Right atrium auricular region (tissue), 2 donors: ENCODE data around the gene ATF4. TPM values are rescaled to one million over a fixed set of nuclear protein-coding genes. Genes with fewer than 3 reads are reported as not detected.
"Not testable (repeated sequence)": the region's sequence is repeated elsewhere in the genome, so short reads cannot be mapped to it uniquely, and the experiment has no call there.

Source experiments
- DNase-seq: peaks from one replicate; pipeline ENCODE4 v3.0.0-alpha.2; 2019; ENCODE audit warnings: low spot score
- H3K27ac ChIP-seq, 2 donors: fragments of 200-600 bp; sonication (generic); 1 replicate in 1 of 2; 2 replicates in 1 of 2; pipeline ENCODE4 v1.5.1; 2016 to 2019
- H3K27me3 ChIP-seq, 2 donors: fragments of 200-600 bp; sonication (generic); one replicate each; pipeline versions ENCODE4 v1.5.1 to v1.6.0; 2017 to 2019
- H3K36me3 ChIP-seq: fragments of 200-600 bp; sonication (generic); one replicate; pipeline ENCODE4 v1.5.1; 2016
- H3K4me1 ChIP-seq, 2 donors: fragments of 200-600 bp; sonication (generic); one replicate each; pipeline versions ENCODE4 v1.5.1 to v1.6.0; 2017 to 2019
- H3K4me3 ChIP-seq, 2 donors: fragments of 200-600 bp; sonication (generic); 1 replicate in 1 of 2; 2 replicates in 1 of 2; pipeline ENCODE4 v1.5.1; 2017 to 2019; ENCODE audit warnings: mild to moderate bottlenecking in 1 of 2, moderate library complexity in 1 of 2
- H3K9me3 ChIP-seq, 2 donors: fragments of 200-600 bp; sonication (generic); one replicate each; pipeline ENCODE4 v1.5.1; 2019
- total RNA-seq, 2 donors: library from RNA; depleted of rRNA; stranded (reverse); fragments of >200 nt; gene quantifications; one replicate each; pipeline ENCODE4 v1.1.0, GENCODE V29; 2016
- TF ChIP-seq, protein P1 (sequence below), 2 donors: fragments of 200-600 bp; sonication (generic); IDR thresholded peaks; one replicate each; pipeline ENCODE4 v1.5.1; 2019; ENCODE audit warnings: antibody characterized with exemption in 2 of 2

Gene ATF4
- total RNA-seq, 2 donors from 2014 or later = 155 to 256 TPM

DNA sequence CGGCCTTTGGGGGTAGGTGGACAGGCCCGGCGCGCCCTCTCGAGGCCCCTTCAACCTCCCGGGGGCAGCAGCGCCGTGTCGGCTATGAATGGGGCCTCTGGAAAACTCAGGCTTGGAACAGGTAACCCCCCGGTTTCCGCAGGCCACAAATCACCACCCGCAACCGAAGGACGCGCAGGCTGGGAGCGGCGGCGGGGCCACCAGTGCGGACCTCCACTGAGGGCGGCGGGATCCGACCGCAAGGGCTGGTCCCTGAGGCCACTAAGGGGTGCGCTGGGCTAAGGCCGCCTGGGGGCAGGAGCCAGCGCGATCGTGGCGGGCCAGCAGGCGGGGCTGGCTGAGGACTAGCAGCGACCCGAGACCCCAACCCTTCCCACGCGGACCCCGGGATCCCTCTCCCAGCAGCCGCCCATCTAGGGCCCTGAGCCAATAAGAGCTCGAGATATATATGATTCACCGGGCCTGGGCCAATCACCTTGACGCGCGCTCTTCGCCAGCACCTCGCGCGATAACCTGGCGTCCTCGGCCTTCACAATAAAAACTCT, 609 bp upstream of the ATF4 start:
- peak; percentile 99 for DNase-seq
- TF ChIP-seq, protein P1, sequence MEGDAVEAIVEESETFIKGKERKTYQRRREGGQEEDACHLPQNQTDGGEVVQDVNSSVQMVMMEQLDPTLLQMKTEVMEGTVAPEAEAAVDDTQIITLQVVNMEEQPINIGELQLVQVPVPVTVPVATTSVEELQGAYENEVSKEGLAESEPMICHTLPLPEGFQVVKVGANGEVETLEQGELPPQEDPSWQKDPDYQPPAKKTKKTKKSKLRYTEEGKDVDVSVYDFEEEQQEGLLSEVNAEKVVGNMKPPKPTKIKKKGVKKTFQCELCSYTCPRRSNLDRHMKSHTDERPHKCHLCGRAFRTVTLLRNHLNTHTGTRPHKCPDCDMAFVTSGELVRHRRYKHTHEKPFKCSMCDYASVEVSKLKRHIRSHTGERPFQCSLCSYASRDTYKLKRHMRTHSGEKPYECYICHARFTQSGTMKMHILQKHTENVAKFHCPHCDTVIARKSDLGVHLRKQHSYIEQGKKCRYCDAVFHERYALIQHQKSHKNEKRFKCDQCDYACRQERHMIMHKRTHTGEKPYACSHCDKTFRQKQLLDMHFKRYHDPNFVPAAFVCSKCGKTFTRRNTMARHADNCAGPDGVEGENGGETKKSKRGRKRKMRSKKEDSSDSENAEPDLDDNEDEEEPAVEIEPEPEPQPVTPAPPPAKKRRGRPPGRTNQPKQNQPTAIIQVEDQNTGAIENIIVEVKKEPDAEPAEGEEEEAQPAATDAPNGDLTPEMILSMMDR (IDR thresholded peaks at IDR 0.05) = peak; percentile 9 to 75
- H3K4me3 ChIP-seq = peak overlapping the region; percentile 100
- H3K4me1 ChIP-seq = peaks cover 0 to 48% of the 10 kb centered on the region in 2 donors
- no peaks in the 10 kb centered on the region for H3K27me3 ChIP-seq
- peaks cover 60% of the 10 kb centered on the region for H3K36me3 ChIP-seq
- H3K9me3 ChIP-seq = no peaks in the 10 kb centered on the region
- H3K27ac ChIP-seq = peak overlapping the region; percentile 99 to 100

DNA sequence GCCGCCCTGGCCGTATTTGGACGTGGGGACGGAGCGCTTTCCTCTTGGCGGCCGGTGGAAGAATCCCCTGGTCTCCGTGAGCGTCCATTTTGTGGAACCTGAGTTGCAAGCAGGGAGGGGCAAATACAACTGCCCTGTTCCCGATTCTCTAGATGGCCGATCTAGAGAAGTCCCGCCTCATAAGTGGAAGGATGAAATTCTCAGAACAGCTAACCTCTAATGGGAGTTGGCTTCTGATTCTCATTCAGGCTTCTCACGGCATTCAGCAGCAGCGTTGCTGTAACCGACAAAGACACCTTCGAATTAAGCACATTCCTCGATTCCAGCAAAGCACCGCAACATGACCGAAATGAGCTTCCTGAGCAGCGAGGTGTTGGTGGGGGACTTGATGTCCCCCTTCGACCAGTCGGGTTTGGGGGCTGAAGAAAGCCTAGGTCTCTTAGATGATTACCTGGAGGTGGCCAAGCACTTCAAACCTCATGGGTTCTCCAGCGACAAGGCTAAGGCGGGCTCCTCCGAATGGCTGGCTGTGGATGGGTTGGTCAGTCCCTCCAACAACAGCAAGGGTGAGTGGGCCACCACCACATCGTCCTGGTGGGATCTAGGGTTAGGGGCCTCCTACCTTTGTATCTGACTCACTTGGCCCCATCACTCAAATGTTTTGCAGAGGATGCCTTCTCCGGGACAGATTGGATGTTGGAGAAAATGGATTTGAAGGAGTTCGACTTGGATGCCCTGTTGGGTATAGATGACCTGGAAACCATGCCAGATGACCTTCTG, 934 bp downstream of the ATF4 start:
- not testable (repeated sequence) for H3K27me3 ChIP-seq, H3K9me3 ChIP-seq, DNase-seq
- Histone ChIP-seq H3K4me3 (peak overlapping the region; percentile 100), H3K36me3 (peaks cover 54% of the 10 kb centered on the region), H3K27ac (peak overlapping the region; percentile 99 to 100), H3K4me1 (peaks cover 0 to 57% of the 10 kb centered on the region in 2 donors)

DNA sequence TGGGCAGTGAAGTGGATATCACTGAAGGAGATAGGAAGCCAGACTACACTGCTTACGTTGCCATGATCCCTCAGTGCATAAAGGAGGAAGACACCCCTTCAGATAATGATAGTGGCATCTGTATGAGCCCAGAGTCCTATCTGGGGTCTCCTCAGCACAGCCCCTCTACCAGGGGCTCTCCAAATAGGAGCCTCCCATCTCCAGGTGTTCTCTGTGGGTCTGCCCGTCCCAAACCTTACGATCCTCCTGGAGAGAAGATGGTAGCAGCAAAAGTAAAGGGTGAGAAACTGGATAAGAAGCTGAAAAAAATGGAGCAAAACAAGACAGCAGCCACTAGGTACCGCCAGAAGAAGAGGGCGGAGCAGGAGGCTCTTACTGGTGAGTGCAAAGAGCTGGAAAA, 1.7 kb downstream of the ATF4 start:
- peak overlapping the region; percentile 100 for H3K4me3 ChIP-seq
- DNase-seq, H3K9me3 ChIP-seq, H3K27me3 ChIP-seq: not testable (repeated sequence)
- peaks cover 0 to 59% of the 10 kb centered on the region in 2 donors for H3K4me1 ChIP-seq
- peaks cover 53% of the 10 kb centered on the region for H3K36me3 ChIP-seq
- peak overlapping the region; percentile 99 to 100 for H3K27ac ChIP-seq

DNA sequence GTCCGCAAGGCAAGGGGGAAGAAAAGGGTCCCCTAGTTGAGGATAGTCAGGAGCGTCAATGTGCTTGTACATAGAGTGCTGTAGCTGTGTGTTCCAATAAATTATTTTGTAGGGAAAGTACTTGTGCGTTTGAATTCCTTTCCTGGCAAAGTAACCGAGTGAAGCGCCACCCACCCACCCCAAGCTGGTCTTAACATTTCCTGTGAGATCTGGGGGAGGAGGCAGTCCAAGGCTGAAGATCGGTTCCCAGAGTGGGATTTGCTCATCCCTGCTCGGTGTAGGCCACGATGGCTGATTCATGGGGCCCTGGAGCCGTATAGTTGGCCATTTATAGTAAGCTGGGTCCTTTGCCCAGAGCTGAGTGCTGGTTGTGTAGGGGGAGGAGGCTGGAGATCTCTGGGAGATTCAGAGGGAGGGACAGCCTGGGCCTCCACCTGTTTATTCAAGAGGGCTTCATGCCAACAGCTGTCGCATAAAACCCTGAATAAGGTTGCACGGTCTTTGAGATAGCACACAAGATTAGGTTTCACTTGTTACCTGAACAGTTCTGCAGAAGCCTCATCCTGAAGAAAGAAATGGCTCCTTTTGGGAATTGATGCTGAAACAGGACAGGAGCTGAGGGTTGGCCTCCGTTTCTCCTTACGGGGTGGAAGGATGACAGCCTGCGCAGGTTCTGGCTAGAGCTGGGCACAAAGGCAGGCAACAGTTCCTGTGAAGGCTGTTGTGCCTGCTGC, 2.4 kb downstream of the ATF4 start:
- DNase-seq = no peak
- H3K4me3 ChIP-seq = peak overlapping the region; percentile 100
- peaks cover 49% of the 10 kb centered on the region for H3K36me3 ChIP-seq
- TF ChIP-seq, protein P1 (IDR thresholded peaks at IDR 0.05) = no peak
- peaks cover 0 to 66% of the 10 kb centered on the region in 2 donors for H3K4me1 ChIP-seq
- H3K27me3 ChIP-seq = no peaks in the 10 kb centered on the region
- H3K27ac ChIP-seq = peak overlapping the region; percentile 99 to 100
- no peaks in the 10 kb centered on the region for H3K9me3 ChIP-seq

DNA sequence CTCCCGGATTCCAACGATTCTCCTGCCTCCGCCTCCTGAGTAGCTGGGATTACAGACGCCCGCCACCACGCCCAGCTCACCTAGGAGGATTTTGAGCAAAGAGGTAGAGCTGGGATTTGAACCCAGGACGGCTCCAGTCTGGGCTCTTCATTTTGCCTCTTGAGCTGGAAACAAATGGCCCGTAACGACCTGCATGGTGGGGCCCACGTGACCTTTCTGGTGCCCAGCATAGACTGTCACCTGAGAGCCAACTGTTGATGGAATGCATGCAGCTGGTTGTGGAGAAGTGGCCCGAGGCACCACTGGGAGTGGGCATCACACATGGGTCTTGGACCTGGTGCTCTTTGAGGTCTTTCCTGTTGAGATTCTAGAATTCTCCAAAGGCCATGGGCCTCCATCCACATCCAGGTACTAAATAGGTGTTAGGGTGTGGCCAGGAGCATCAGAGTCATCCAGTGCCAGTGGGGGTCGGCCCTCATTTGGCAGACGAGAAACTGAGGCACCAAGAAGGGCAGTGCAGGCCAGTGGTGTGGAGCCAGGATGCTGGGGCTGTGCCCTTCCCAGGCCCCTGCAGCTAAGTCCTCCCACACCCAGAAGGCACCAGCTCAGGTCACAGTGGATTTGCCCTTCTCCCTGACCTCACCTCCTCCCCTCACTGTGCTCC, 3.9 kb downstream of the ATF4 start:
- Histone ChIP-seq H3K36me3 (peaks cover 54% of the 10 kb centered on the region), H3K27ac (peak overlapping the region; percentile 14 to 100), H3K4me1 (peaks cover 0 to 70% of the 10 kb centered on the region in 2 donors), H3K9me3 (no peaks in the 10 kb centered on the region), H3K27me3 (no peaks in the 10 kb centered on the region), H3K4me3 (no peak overlapping the region)
- TF ChIP-seq, protein P1 (IDR thresholded peaks at IDR 0.05) = no peak
- no peak for DNase-seq

DNA sequence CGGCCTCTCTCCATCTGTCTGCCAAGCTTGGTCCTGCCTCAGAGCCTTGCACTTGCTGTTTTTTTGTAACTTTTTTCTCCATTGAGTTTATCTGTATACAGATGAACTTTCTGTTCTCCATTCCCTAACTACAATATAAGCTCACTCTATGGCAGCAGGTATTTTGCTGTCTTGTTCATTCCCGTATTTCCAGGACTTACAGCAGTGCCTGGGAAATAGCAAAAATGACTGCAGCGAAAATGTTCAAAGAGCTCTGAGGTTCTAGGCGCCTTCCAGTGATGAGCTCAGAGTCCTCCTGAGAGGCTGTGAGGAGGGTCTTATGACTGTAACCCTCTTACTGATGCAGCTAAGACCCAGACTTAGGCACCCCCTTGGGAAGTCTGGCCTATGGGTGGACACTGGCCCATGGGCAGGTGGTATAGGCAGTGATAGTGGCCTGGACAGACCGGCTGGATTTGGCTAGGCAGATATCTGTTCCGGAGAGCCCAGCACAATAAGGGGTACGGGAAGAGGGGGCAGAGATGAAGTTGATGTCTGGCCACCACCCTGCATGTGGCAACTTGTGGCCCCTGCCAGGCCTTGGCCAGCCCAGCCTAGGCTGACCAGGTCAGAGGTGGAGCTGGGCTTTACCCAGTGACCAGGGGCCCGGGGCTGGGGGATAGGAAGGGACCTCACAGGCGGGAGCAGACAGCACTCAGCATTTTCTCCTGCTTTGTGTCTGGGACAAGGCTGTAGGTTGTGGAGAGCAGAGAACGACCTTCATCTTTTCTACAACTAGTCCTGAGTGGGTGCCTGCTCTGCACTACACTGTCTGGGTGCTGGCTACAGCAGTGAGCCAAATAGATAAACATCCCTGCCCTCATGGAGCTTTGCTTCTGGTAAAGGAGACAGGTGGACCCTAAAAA, 4.6 kb downstream of the ATF4 start:
- Histone ChIP-seq H3K4me1 (peaks cover 0 to 75% of the 10 kb centered on the region in 2 donors), H3K9me3 (no peaks in the 10 kb centered on the region), H3K27ac (peak overlapping the region; percentile 14 to 17), H3K4me3 (no peak overlapping the region), H3K36me3 (peaks cover 57% of the 10 kb centered on the region), H3K27me3 (no peaks in the 10 kb centered on the region)
- DNase-seq = no peak
- TF ChIP-seq, protein P1 (IDR thresholded peaks at IDR 0.05) = no peak
